Fibroblast of lung (primary cell): ENCODE data around the gene CACNG7.

ENCODE experiments used
- CTCF ChIP-seq, 2 donors: IDR thresholded peaks in 1 of 2; conservative IDR thresholded peaks in 1 of 2; 1 replicate in 1 of 2; 2 replicates in 1 of 2; pipeline ENCODE4 v1.5.1; 2011 to 2012; ENCODE audit warnings: low read length in 2 of 2, control low read depth in 1 of 2, inconsistent platforms in 1 of 2, low read depth in 1 of 2, mild to moderate bottlenecking in 1 of 2
- EZH2 ChIP-seq: IDR thresholded peaks from 2 replicates; pipeline ENCODE4 v1.5.1; 2012; ENCODE audit warnings: low read length, control low read depth, mild to moderate bottlenecking; ENCODE audit errors: missing control alignments

GRCh38 chr19:53870485-53870844 is 38.6 kb upstream of the CACNG7 start:
- TF ChIP-seq CTCF (conservative IDR thresholded peaks at IDR 0.05 in 1 of 2, IDR thresholded peaks at IDR 0.05 in 1 of 2; ENCODE audit: low read depth in 1 of 2, low read length in 2 of 2) = no peak
- TF ChIP-seq EZH2 = no peak
